Activated CD4-positive, alpha-beta T cell treated with anti-CD3 and anti-CD28 coated beads, Interleukin-2, amount 10 ng/mL, durations not matched to agents 7 days and 5 days (primary cell): ENCODE data around the gene F11R. TPM values are rescaled to one million over a fixed set of nuclear protein-coding genes. Genes with fewer than 3 reads are reported as not detected.
A peak's percentile ranks its signal among the peaks of the same experiment; 100 is the strongest.
"Not testable (repeated sequence)": the region's sequence is repeated elsewhere in the genome, so short reads cannot be mapped to it uniquely, and the experiment has no call there.

Experiments
- CTCF ChIA-PET: fragments of 350-600 bp; sonication (Branson Sonifier 250); formaldehyde crosslinking; loops from one replicate; lab custom pipeline; 2021; ENCODE audit warnings: antibody characterized with exemption; lab: Charles Lee
- POLR2A ChIA-PET: fragments of 350-600 bp; sonication (Branson Sonifier 250); formaldehyde crosslinking; loops from one replicate; lab custom pipeline; 2021; ENCODE audit warnings: antibody characterized with exemption; lab: Charles Lee
- DNase-seq: peaks from one replicate; pipeline ENCODE4 v3.0.0-alpha.2; 2020
- H3K27ac Mint-ChIP-seq: one replicate; pipeline ENCODE4 v1.8.0; 2021; ENCODE audit warnings: mild to moderate bottlenecking, moderate library complexity, mixed read lengths
- H3K27me3 Mint-ChIP-seq: one replicate; pipeline ENCODE4 v1.8.0; 2021; ENCODE audit warnings: mixed read lengths
- H3K36me3 Mint-ChIP-seq: one replicate; pipeline ENCODE4 v1.8.0; 2021; ENCODE audit warnings: low read depth, mixed read lengths
- H3K4me1 Mint-ChIP-seq: one replicate; pipeline ENCODE4 v1.8.0; 2021; ENCODE audit warnings: mixed read lengths
- H3K4me3 Mint-ChIP-seq: one replicate; pipeline ENCODE4 v1.8.0; 2021; ENCODE audit warnings: mild to moderate bottlenecking, moderate library complexity, mixed read lengths
- H3K9me3 Mint-ChIP-seq: one replicate; pipeline ENCODE4 v1.8.0; 2021; ENCODE audit warnings: mixed read lengths
- total RNA-seq, 2 experiments: library from RNA; stranded (reverse); gene quantifications; one replicate each; pipeline ENCODE4 v1.2.3, GENCODE V29; 2021

F11R gene
- total RNA-seq, 2 experiments from 2014 or later, result 14.1 to 15.6 TPM

DNA sequence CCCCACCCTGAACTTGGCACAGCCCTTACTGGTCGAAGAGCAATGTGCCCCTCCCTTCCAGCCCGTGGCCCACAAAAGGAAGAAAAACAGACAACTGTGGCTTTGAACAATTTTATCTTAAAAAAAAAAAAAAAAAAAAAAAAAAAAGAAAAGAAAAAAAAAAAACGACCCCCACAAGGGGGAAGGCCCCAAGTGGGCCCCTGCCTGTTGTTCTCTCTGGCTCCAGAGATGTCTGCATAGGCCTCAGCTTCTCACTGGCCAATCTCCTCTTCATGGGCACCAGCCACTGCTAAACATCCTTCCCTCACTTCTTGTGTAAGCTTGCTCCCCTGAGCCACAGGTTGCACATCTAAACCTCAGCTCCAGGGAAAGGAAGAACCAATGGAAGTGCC, 18.2 kb upstream of the F11R start:
- peak overlapping the region; percentile 94 for H3K27ac Mint-ChIP-seq
- POLR2A ChIA-PET, result interaction anchor here (0.6 kb wide), 1 partner anchor 8 kb away, joined by 6 read pairs; no protein-coding TSS in a partner anchor
- peaks cover 46% of the 10 kb centered on the region for H3K36me3 Mint-ChIP-seq
- H3K27me3 Mint-ChIP-seq, result no peaks in the 10 kb centered on the region
- H3K4me3 Mint-ChIP-seq, result peak overlapping the region; percentile 81
- CTCF ChIA-PET, result interaction anchor here (0.6 to 5.4 kb wide), 6 partner anchors 8 to 178 kb away, joined by 3 to 36 read pairs (median 6); partner anchors contain the start of genes F11R, KLHDC9 and USF1
- H3K9me3 Mint-ChIP-seq, result no peaks in the 10 kb centered on the region
- DNase-seq, result no peak
- peaks cover 47% of the 10 kb centered on the region for H3K4me1 Mint-ChIP-seq

DNA sequence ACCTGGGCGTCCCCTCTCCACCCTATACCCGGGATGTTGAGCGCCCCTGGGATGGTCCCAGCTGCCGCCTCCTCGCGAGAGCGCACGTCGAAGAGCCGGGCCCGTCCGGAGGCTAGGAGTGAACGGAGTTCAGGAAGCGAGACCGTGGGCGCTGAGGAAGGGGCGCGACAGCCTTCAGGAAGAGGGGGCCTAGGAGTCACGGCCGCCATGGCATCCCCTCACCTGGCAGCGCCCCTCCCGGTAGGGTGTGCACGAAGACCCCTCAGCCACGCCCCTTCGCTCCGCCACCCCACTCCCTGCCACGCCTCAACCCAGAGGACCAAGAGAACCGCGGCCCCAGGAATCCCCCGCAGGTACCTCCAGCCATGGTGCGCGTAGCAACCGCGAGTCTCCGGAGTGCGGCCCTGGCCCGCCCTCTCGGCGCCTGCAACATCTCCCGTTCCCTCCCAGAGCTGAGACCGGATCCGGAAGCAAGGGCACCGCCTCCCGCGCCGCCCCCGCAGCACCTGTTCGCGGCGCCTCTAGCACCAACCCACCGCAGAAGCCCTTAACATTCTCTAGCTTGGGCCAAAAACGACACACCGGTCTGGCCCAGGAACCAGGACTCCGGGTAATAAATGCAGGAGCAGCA, 17.7 kb upstream of the F11R start, which contains the start of gene TSTD1:
TSTD1 (minus strand) TSS at position 442 of the 631 bp plus-strand sequence; CDS start at position 367, 75 bp downstream.
- H3K4me1 Mint-ChIP-seq, result peaks cover 44% of the 10 kb centered on the region
- peaks cover 46% of the 10 kb centered on the region for H3K36me3 Mint-ChIP-seq
- ChIA-PET POLR2A (no interaction called here), CTCF (interaction anchor here (1.0 to 5.4 kb wide), 6 partner anchors 8 to 96 kb away, joined by 3 to 36 read pairs (median 6); partner anchors contain the start of genes F11R, KLHDC9 and USF1)
- H3K27me3 Mint-ChIP-seq, result no peaks in the 10 kb centered on the region
- H3K27ac Mint-ChIP-seq, result peak within 1 kb of the TSS; percentile 94
- peak; percentile 91 for DNase-seq
- peak within 1 kb of the TSS; percentile 81 for H3K4me3 Mint-ChIP-seq
- no peaks in the 10 kb centered on the region for H3K9me3 Mint-ChIP-seq

DNA sequence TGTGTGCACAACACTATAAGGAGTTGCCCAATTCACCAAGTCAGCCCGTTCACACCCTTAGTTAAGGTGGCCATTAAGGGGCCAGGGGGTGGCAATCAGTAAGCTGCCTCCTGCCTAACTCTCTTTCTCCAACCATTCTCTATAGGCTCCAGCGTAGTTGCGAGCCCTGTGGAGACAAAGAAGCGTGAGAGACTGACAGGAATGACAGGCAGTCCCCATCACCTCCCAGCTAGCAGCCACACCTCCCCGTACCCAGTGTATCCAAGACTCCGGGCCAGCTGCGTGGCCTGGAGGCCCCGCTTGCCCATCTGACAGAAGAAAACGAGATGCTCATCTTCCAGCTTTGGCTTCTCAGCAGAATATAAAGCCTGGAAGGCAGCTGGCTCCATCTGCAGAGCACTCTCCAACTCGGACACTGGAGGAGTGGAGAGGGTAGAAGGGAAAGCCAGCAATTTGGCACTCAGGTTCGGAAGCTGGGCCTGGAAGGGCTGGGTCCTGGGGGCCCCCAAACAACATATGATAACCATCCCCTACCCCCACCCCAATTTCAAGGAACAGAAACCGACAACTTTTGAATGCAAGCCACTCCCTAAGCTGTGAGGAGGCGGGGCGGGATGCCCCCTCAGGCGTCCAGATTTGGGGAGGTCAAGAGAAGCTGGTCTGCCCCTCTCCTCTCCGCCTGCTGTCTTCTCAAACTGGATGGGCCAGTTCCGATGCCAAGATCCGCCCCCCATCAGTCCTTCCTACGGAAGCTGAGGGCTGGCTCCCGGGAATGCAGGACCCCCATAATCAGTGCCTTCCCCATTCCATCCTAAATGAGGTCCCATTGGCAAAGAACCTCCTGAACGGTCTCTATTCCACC, 16.9 kb upstream of the F11R start:
- ChIA-PET POLR2A (interaction anchor here (0.8 kb wide), 1 partner anchor 16 kb away, joined by 3 read pairs; no protein-coding TSS in a partner anchor), CTCF (interaction anchor here (1.0 to 5.4 kb wide), 9 partner anchors 9 to 97 kb away, joined by 3 to 36 read pairs (median 4); partner anchors contain the start of genes F11R, KLHDC9 and USF1)
- H3K9me3 Mint-ChIP-seq, result no peaks in the 10 kb centered on the region
- no peaks in the 10 kb centered on the region for H3K27me3 Mint-ChIP-seq
- H3K4me1 Mint-ChIP-seq, result peaks cover 42% of the 10 kb centered on the region
- no peak for DNase-seq
- peak overlapping the region; percentile 81 for H3K4me3 Mint-ChIP-seq
- peaks cover 41% of the 10 kb centered on the region for H3K36me3 Mint-ChIP-seq
- peak overlapping the region; percentile 60 for H3K27ac Mint-ChIP-seq

DNA sequence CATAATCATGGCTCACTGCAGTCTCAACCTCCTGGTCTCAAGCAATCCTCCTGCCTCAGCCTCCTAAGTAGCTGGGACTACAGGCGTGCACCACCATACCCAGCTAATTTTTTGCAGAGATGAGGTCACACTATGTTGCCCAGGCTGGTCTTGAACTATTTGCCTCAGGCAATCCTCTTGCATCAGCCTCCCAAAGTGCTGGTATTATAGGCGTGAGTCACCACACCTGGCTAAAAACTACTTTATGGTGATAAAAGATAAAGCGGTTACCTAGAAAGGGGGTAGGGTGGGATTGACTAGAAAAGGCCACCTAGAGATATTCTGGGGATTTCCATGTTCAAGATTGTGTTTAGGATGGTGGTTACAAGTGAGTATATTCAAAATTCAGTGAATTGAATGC, 12.8 kb upstream of the F11R start:
- no peaks in the 10 kb centered on the region for H3K27me3 Mint-ChIP-seq
- peaks cover 3% of the 10 kb centered on the region for H3K36me3 Mint-ChIP-seq
- no peak overlapping the region for H3K4me3 Mint-ChIP-seq
- H3K9me3 Mint-ChIP-seq, result no peaks in the 10 kb centered on the region
- H3K27ac Mint-ChIP-seq, result no peak overlapping the region
- CTCF ChIA-PET, result interaction anchor here (0.6 to 4.2 kb wide), 3 partner anchors 12 to 927 kb away, joined by 3 to 19 read pairs (median 3); partner anchors contain the start of gene F11R
- DNase-seq, result no peak
- POLR2A ChIA-PET, result no interaction called here
- peaks cover 22% of the 10 kb centered on the region for H3K4me1 Mint-ChIP-seq

DNA sequence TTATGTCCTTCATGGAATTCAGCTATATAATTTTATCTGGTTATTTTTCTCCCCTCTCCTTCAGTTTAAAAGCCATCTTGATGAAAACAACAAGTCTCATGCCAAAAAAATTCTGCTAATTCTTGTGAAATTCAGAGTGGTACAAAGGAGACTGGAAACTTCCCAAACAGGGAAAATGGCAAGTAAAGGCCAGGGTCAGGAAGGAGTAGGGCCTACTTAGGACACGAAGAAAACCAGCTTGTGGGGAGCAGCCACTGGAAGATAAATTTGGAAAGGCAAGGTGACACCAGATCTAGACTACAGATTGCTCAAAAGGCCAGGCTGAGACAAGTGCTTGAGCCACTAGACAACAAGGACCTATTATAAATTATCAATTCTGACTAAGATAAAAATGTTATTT, 11.5 kb upstream of the F11R start:
- Mint-ChIP-seq H3K9me3 (no peaks in the 10 kb centered on the region), H3K36me3 (peaks cover 2% of the 10 kb centered on the region), H3K4me3 (no peak overlapping the region), H3K27me3 (no peaks in the 10 kb centered on the region), H3K27ac (no peak overlapping the region), H3K4me1 (peaks cover 11% of the 10 kb centered on the region)
- DNase-seq, result no peak
- ChIA-PET CTCF (interaction anchor here (0.7 to 4.2 kb wide), 4 partner anchors 9 to 65 kb away, joined by 3 to 19 read pairs (median 4); partner anchors contain the start of gene F11R), POLR2A (no interaction called here)

DNA sequence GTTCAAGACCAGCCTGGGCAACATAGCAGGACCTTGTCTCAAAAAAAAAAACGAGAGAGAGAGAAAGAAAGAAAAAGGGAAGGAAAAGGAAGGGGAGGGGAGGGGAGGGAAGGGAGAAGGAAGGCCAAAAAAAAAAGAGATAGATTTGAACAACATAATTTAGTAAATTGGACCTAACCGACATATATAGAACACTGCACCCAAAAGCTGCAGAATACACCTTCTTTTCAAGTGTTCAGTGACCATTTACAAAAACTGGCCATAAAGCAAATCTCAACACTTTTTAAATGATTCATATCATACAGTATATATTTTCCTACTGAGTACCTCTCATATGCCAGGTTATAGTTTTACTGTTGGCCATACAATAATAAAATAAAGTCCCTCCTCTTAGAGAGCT, 10.9 kb upstream of the F11R start:
- CTCF ChIA-PET, result interaction anchor here (0.7 to 4.2 kb wide), 3 partner anchors 10 to 65 kb away, joined by 3 to 19 read pairs (median 4); partner anchors contain the start of gene F11R
- DNase-seq, result no peak
- H3K9me3 Mint-ChIP-seq, result no peaks in the 10 kb centered on the region
- no peaks in the 10 kb centered on the region for H3K36me3 Mint-ChIP-seq
- peaks cover 7% of the 10 kb centered on the region for H3K4me1 Mint-ChIP-seq
- no peaks in the 10 kb centered on the region for H3K27me3 Mint-ChIP-seq
- H3K4me3 Mint-ChIP-seq, result no peak overlapping the region
- H3K27ac Mint-ChIP-seq, result no peak overlapping the region
- POLR2A ChIA-PET, result interaction anchor here (1.5 kb wide), 1 partner anchor 14 kb away, joined by 4 read pairs; the partner anchor contains the start of gene USF1

DNA sequence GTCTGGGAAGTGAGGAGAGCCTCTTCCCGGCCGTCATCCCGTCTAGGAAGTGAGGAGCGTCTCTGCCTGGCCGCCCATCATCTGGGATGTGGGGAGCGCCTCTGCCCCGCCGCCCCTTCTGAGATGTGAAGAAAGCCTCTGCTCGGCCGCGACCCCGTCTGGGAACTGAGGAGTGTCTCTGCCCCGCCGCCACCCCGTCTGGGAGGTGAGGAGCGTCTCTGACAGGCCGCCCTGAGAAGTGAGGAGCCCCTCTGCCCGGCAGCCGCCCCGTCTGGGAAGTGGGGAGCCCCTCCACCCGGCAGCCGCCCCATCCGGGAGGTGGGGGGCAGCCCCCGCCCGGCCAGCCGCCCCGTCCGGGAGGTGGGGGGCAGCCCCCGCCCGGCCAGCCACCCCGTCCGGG, 8.5 kb upstream of the F11R start:
- POLR2A ChIA-PET, result not testable (repeated sequence)

DNA sequence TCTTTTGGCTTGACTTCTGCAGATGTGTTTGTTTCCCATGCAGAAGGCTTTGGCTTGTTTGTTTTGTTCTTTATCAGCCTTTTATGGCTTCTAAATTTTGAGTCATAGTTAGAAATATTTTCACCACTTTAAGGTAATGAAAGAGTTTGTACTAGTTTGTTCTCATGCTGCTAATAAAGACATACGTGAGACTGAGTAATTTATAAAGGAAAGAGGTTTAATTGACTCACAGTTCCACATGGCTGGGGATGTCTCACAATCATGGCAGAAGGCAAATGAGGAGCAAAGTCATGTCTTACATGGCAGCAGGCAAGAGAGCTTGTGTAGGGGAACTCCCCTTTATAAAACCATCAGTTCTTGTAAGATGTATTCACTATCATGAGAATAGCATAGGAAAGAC, 6.0 kb upstream of the F11R start:
- H3K27me3 Mint-ChIP-seq, H3K27ac Mint-ChIP-seq, H3K4me3 Mint-ChIP-seq, H3K36me3 Mint-ChIP-seq, H3K9me3 Mint-ChIP-seq, POLR2A ChIA-PET, H3K4me1 Mint-ChIP-seq, DNase-seq: not testable (repeated sequence)
- CTCF ChIA-PET, result interaction anchor here (0.6 to 2.0 kb wide), 3 partner anchors 10 to 74 kb away, joined by 3 to 7 read pairs (median 4); no protein-coding TSS in a partner anchor

More for the DNA sequence above, 8.5 kb upstream of the F11R start:
- H3K27ac Mint-ChIP-seq, H3K36me3 Mint-ChIP-seq, H3K27me3 Mint-ChIP-seq, DNase-seq, CTCF ChIA-PET, H3K4me1 Mint-ChIP-seq, H3K4me3 Mint-ChIP-seq, H3K9me3 Mint-ChIP-seq: not testable (repeated sequence)

DNA sequence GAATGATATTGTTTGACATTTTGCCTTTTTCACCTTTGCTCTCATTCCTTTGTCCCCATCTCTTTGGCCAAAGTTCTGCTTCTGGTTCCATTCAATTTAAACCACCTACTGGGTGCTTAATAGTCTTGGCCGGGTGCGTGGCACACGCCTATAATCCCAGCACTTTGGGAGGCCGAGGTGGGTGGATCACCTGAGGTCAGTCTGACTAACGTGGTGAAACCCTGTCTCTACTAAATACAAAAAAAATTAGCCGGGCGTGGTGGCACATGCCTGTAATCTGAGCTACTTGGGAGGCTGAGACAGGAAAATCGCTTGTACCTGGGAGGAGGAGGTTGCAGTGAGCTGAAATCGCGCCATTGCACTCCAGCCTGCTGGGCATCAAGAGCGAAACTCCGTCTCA, 1.5 kb upstream of the F11R start:
- H3K9me3 Mint-ChIP-seq, H3K27me3 Mint-ChIP-seq, H3K27ac Mint-ChIP-seq, POLR2A ChIA-PET, H3K36me3 Mint-ChIP-seq, DNase-seq: not testable (repeated sequence)
- H3K4me3 Mint-ChIP-seq, result peak overlapping the region; percentile 4
- H3K4me1 Mint-ChIP-seq, result peaks cover 29% of the 10 kb centered on the region
- CTCF ChIA-PET, result interaction anchor here (0.8 to 3.7 kb wide), 5 partner anchors 9 to 76 kb away, joined by 3 to 19 read pairs (median 5); partner anchors contain the start of genes KLHDC9 and TSTD1

DNA sequence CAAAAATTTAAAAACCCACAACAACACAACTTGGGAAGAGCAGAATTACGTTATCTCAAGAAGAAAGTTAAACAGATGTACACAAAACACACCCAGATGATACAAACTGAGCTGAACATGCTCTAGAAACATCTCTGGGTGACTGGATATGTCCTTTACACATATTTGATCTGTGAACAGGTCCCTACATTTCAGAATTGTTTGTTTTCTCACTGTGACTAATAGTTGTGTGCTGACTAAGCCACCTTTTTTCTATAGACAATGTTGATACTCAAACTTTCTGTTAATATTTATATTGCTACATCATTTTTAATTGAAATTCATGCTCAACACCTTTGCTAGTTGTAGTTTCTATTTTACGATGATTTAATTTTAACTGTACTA, 1.0 kb upstream of the F11R start:
- Mint-ChIP-seq H3K36me3 (peaks cover 2% of the 10 kb centered on the region), H3K4me3 (peak overlapping the region; percentile 92), H3K9me3 (no peaks in the 10 kb centered on the region), H3K27ac (no peak overlapping the region), H3K27me3 (peaks cover 2% of the 10 kb centered on the region), H3K4me1 (peaks cover 29% of the 10 kb centered on the region)
- DNase-seq, result no peak
- ChIA-PET POLR2A (no interaction called here), CTCF (interaction anchor here (0.5 to 3.7 kb wide), 5 partner anchors 10 to 81 kb away, joined by 3 to 19 read pairs (median 5); partner anchors contain the start of gene TSTD1)

DNA sequence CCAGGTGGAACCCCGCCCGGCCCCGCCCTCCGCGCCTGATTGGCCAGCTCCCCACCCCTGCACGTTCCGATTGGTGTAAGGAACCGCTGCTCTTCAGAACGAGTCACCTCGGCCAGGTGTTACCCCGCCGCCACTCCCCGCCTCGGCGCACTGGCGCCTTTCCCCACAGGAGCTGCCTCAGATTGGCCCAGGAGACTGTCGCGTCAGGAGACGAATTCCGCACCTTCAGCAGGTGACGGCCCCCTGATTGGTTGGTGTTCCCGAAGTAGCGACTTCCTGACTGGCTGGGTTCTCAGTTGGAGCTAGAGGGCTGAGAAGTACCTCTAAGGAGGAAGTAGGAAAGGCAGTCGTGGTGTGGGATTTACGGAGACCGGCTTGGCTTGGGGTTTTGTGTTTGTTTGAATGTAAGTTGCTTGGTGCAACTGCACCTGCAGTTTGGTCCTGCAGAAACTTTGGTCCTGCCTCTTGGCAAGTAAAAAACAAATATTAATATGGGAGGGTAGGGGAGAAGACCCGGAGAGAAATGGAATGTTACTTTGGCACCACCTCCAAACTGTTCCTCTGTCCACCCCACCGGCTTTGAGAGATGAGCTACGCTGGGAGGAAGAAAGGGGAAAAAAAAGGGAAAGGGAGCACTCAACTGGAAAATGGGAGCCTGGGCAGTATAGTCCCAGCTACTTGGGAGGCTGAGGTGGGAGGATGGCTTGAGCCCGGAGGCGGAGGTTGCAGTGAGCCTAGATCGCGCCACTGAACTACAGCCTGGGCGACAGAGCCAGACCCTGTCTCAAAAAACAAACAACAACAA, 415 bp upstream of the F11R start:
- peaks cover 31% of the 10 kb centered on the region for H3K4me1 Mint-ChIP-seq
- H3K36me3 Mint-ChIP-seq, result peaks cover 2% of the 10 kb centered on the region
- ChIA-PET POLR2A (interaction anchor here (0.6 to 1.4 kb wide), 5 partner anchors 16 to 159 kb away, joined by 3 to 8 read pairs (median 3); partner anchors contain the start of genes ARHGAP30, CD244 and USF1), CTCF (interaction anchor here (0.5 to 3.7 kb wide), 10 partner anchors 8 to 185 kb away, joined by 3 to 19 read pairs (median 4); partner anchors contain the start of gene TSTD1)
- H3K27ac Mint-ChIP-seq, result peak overlapping the region; percentile 93
- DNase-seq, result peak; percentile 88
- no peaks in the 10 kb centered on the region for H3K9me3 Mint-ChIP-seq
- H3K27me3 Mint-ChIP-seq, result peaks cover 2% of the 10 kb centered on the region
- peak overlapping the region; percentile 92 for H3K4me3 Mint-ChIP-seq
